Gastroesophageal sphincter (tissue), 3 donors: Measurements from ENCODE around the gene MEG3.

Experiments used
- EP300 ChIP-seq: sonication (generic); formaldehyde crosslinking; IDR thresholded peaks from one replicate; pipeline ENCODE4 v1.6.1; 2017; ENCODE audit warnings: antibody characterized with exemption, mild to moderate bottlenecking
- POLR2A ChIP-seq, 2 donors: fragments of 450-650 bp; IDR thresholded peaks; one replicate each; pipeline ENCODE4 v1.6.1; 2017; ENCODE audit warnings: antibody characterized with exemption in 2 of 2, mild to moderate bottlenecking in 2 of 2, moderate library complexity in 1 of 2
- POLR2AphosphoS5 ChIP-seq: sonication (generic); formaldehyde crosslinking; IDR thresholded peaks from one replicate; pipeline ENCODE4 v1.6.1; 2017; ENCODE audit warnings: antibody characterized with exemption
- TF ChIP-seq, protein P1 (sequence below), 4 experiments: fragments of 200-600 bp in 2 of 4; fragments of 450-650 bp in 2 of 4; sonication (generic) in 1 of 4; IDR thresholded peaks; one replicate each; pipeline ENCODE4 v1.5.1; 2017 to 2019; ENCODE audit warnings: antibody characterized with exemption in 4 of 4, mild to moderate bottlenecking in 2 of 4, moderate library complexity in 2 of 4

DNA sequence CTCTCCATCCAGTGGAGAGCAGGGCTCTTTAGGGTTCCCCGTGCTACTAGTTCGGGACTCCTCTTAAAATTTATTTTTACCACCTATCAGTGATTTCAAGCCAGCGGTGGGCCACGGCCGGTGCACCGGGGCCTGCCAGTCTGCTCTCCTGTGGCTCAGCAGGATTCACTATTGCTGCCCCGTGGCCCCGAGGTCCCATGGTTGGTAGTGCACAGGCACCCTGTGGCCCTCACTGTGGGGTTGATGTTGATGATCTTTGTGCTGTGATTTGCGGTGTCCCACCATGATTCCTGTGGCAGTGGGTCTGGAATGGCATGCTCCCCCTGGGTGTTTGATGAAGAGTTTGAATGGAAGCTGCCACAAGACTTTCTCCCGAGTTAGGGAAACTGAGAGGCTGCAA is 12.6 kb upstream of the MEG3 start:
- TF ChIP-seq, protein P1, sequence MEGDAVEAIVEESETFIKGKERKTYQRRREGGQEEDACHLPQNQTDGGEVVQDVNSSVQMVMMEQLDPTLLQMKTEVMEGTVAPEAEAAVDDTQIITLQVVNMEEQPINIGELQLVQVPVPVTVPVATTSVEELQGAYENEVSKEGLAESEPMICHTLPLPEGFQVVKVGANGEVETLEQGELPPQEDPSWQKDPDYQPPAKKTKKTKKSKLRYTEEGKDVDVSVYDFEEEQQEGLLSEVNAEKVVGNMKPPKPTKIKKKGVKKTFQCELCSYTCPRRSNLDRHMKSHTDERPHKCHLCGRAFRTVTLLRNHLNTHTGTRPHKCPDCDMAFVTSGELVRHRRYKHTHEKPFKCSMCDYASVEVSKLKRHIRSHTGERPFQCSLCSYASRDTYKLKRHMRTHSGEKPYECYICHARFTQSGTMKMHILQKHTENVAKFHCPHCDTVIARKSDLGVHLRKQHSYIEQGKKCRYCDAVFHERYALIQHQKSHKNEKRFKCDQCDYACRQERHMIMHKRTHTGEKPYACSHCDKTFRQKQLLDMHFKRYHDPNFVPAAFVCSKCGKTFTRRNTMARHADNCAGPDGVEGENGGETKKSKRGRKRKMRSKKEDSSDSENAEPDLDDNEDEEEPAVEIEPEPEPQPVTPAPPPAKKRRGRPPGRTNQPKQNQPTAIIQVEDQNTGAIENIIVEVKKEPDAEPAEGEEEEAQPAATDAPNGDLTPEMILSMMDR (IDR thresholded peaks at IDR 0.05), result no peak
- no peak for TF ChIP-seq EP300
- no peak for TF ChIP-seq POLR2A (IDR thresholded peaks at IDR 0.05)
- no peak for TF ChIP-seq POLR2AphosphoS5
